Activated T-helper 17 cell treated with anti-CD3 and anti-CD28 coated beads, Interleukin-2, amount 50 U/mL, for 72 hours (primary cell): ENCODE measurements around the gene AHRR. TPM values are rescaled to one million over a fixed set of nuclear protein-coding genes. Genes with fewer than 3 reads are reported as not detected.

Experiments
- ATAC-seq: fragments of 150-1000 bp; cut with Tn5 transposase; replicated peaks from 2 replicates; pipeline ENCODE4 v1.10.0; 2021; ENCODE audit warnings: mild to moderate bottlenecking, moderate library complexity
- H3K27ac Mint-ChIP-seq: one replicate; pipeline ENCODE4 v1.8.0; 2022; ENCODE audit warnings: mixed read lengths
- H3K27me3 Mint-ChIP-seq: one replicate; pipeline ENCODE4 v1.8.0; 2022; ENCODE audit warnings: mixed read lengths
- H3K36me3 Mint-ChIP-seq: one replicate; pipeline ENCODE4 v1.8.0; 2022; ENCODE audit warnings: low read depth, mild to moderate bottlenecking, mixed read lengths
- H3K4me1 Mint-ChIP-seq: one replicate; pipeline ENCODE4 v1.8.0; 2022; ENCODE audit warnings: mixed read lengths
- H3K4me3 Mint-ChIP-seq: one replicate; pipeline ENCODE4 v1.8.0; 2022; ENCODE audit warnings: mild to moderate bottlenecking, mixed read lengths
- H3K9me3 Mint-ChIP-seq: one replicate; pipeline ENCODE4 v1.8.0; 2022; ENCODE audit warnings: mixed read lengths
- total RNA-seq, 2 donors: library from RNA; stranded (reverse); gene quantifications; one replicate each; pipeline ENCODE4 v1.2.3, GENCODE V29; 2022

AHRR gene
- total RNA-seq, 2 donors from 2014 or later, result 49.5 to 78.1 TPM

GRCh38 chr5:342501-343460 lies 21.3 kb downstream of the AHRR start:
- peaks cover 17% of the 10 kb centered on the region for H3K4me1 Mint-ChIP-seq
- H3K4me3 Mint-ChIP-seq, result peak overlapping the region; percentile 56
- peaks cover 10% of the 10 kb centered on the region for H3K27me3 Mint-ChIP-seq
- peak overlapping the region; percentile 80 for H3K27ac Mint-ChIP-seq
- H3K9me3 Mint-ChIP-seq, result no peaks in the 10 kb centered on the region
- ATAC-seq, result no peak
- peaks cover 26% of the 10 kb centered on the region for H3K36me3 Mint-ChIP-seq

GRCh38 chr5:343461-344401 lies 22.2 kb downstream of the AHRR start:
- Mint-ChIP-seq H3K27me3 (peaks cover 15% of the 10 kb centered on the region), H3K36me3 (peaks cover 34% of the 10 kb centered on the region), H3K4me1 (peaks cover 17% of the 10 kb centered on the region), H3K9me3 (no peaks in the 10 kb centered on the region), H3K27ac (peak overlapping the region; percentile 80), H3K4me3 (peak overlapping the region; percentile 56)
- peak; percentile 88 for ATAC-seq

GRCh38 chr5:344668-345067 lies 23.2 kb downstream of the AHRR start:
- no peak overlapping the region for H3K27ac Mint-ChIP-seq
- peaks cover 17% of the 10 kb centered on the region for H3K4me1 Mint-ChIP-seq
- H3K4me3 Mint-ChIP-seq, result no peak overlapping the region
- ATAC-seq, result no peak
- peaks cover 38% of the 10 kb centered on the region for H3K36me3 Mint-ChIP-seq
- peaks cover 16% of the 10 kb centered on the region for H3K27me3 Mint-ChIP-seq
- H3K9me3 Mint-ChIP-seq, result no peaks in the 10 kb centered on the region

GRCh38 chr5:345404-346195 lies 24.1 kb downstream of the AHRR start:
- peaks cover 47% of the 10 kb centered on the region for H3K36me3 Mint-ChIP-seq
- no peak for ATAC-seq
- peaks cover 22% of the 10 kb centered on the region for H3K27me3 Mint-ChIP-seq
- peaks cover 17% of the 10 kb centered on the region for H3K4me1 Mint-ChIP-seq
- H3K27ac Mint-ChIP-seq, result no peak overlapping the region
- H3K9me3 Mint-ChIP-seq, result no peaks in the 10 kb centered on the region
- peak overlapping the region; percentile 52 for H3K4me3 Mint-ChIP-seq

- H3K36me3 Mint-ChIP-seq, result peaks cover 55% of the 10 kb centered on the region
- peaks cover 22% of the 10 kb centered on the region for H3K27me3 Mint-ChIP-seq
- H3K9me3 Mint-ChIP-seq, result no peaks in the 10 kb centered on the region
- H3K4me3 Mint-ChIP-seq, result peak overlapping the region; percentile 52
- peak overlapping the region; percentile 41 for H3K27ac Mint-ChIP-seq
- H3K4me1 Mint-ChIP-seq, result peaks cover 19% of the 10 kb centered on the region
- no peak for ATAC-seq
These were observed 24.9 kb downstream of the AHRR start for GRCh38 chr5:346229-346935.

GRCh38 chr5:347712-348284 lies 26.3 kb downstream of the AHRR start:
- H3K4me1 Mint-ChIP-seq, result peaks cover 16% of the 10 kb centered on the region
- H3K4me3 Mint-ChIP-seq, result no peak overlapping the region
- H3K27me3 Mint-ChIP-seq, result peaks cover 22% of the 10 kb centered on the region
- peaks cover 54% of the 10 kb centered on the region for H3K36me3 Mint-ChIP-seq
- no peak overlapping the region for H3K27ac Mint-ChIP-seq
- no peak for ATAC-seq
- no peaks in the 10 kb centered on the region for H3K9me3 Mint-ChIP-seq

- H3K4me1 Mint-ChIP-seq, result peaks cover 13% of the 10 kb centered on the region
- H3K36me3 Mint-ChIP-seq, result peaks cover 56% of the 10 kb centered on the region
- H3K4me3 Mint-ChIP-seq, result no peak overlapping the region
- ATAC-seq, result no peak
- peaks cover 22% of the 10 kb centered on the region for H3K27me3 Mint-ChIP-seq
- H3K9me3 Mint-ChIP-seq, result no peaks in the 10 kb centered on the region
- no peak overlapping the region for H3K27ac Mint-ChIP-seq
These were observed 27.2 kb downstream of the AHRR start for GRCh38 chr5:348726-349125.

- Mint-ChIP-seq H3K27ac (peak overlapping the region; percentile 56), H3K9me3 (no peaks in the 10 kb centered on the region), H3K36me3 (peaks cover 58% of the 10 kb centered on the region), H3K27me3 (peaks cover 22% of the 10 kb centered on the region), H3K4me1 (peaks cover 13% of the 10 kb centered on the region), H3K4me3 (peak overlapping the region; percentile 25)
- no peak for ATAC-seq
These were observed 28.8 kb downstream of the AHRR start for GRCh38 chr5:350355-350754.

GRCh38 chr5:351084-351920 lies 29.8 kb downstream of the AHRR start:
- H3K27ac Mint-ChIP-seq, result peak overlapping the region; percentile 35

GRCh38 chr5:351921-352245 lies 30.4 kb downstream of the AHRR start:
- peaks cover 46% of the 10 kb centered on the region for H3K36me3 Mint-ChIP-seq
- no peak overlapping the region for H3K27ac Mint-ChIP-seq
- peaks cover 12% of the 10 kb centered on the region for H3K4me1 Mint-ChIP-seq
- no peak overlapping the region for H3K4me3 Mint-ChIP-seq
- peaks cover 16% of the 10 kb centered on the region for H3K27me3 Mint-ChIP-seq
- no peaks in the 10 kb centered on the region for H3K9me3 Mint-ChIP-seq
- ATAC-seq, result no peak

More at GRCh38 chr5:351084-351920, 29.8 kb downstream of the AHRR start:
- Mint-ChIP-seq H3K4me1 (peaks cover 17% of the 10 kb centered on the region), H3K36me3 (peaks cover 51% of the 10 kb centered on the region), H3K9me3 (no peaks in the 10 kb centered on the region), H3K4me3 (peak overlapping the region; percentile 25), H3K27me3 (peaks cover 21% of the 10 kb centered on the region)
- ATAC-seq, result peak; percentile 91

- Mint-ChIP-seq H3K9me3 (no peaks in the 10 kb centered on the region), H3K27me3 (peaks cover 12% of the 10 kb centered on the region), H3K4me1 (peaks cover 11% of the 10 kb centered on the region), H3K4me3 (no peak overlapping the region), H3K36me3 (peaks cover 41% of the 10 kb centered on the region), H3K27ac (no peak overlapping the region)
- ATAC-seq, result no peak
These were observed 31.4 kb downstream of the AHRR start for GRCh38 chr5:352639-353611.
